Hepatocyte (in vitro differentiated cells): ENCODE results near the gene CLEC4D.
"Not testable (repeated sequence)": the region's sequence is repeated elsewhere in the genome, so short reads cannot be mapped to it uniquely, and the experiment has no call there.

Source experiments
- EZH2 ChIP-seq: fragments of 200-600 bp; sonication (generic); IDR thresholded peaks from 2 replicates; pipeline ENCODE4 v1.6.1; 2016; ENCODE audit warnings: antibody characterized with exemption, mild to moderate bottlenecking, borderline replicate concordance
- TF ChIP-seq, protein P1 (sequence below): fragments of 200-600 bp; sonication (generic); IDR thresholded peaks from 2 replicates; pipeline ENCODE4 v1.5.1; 2016; ENCODE audit warnings: antibody characterized with exemption, mild to moderate bottlenecking; ENCODE audit not compliant: poor library complexity

DNA sequence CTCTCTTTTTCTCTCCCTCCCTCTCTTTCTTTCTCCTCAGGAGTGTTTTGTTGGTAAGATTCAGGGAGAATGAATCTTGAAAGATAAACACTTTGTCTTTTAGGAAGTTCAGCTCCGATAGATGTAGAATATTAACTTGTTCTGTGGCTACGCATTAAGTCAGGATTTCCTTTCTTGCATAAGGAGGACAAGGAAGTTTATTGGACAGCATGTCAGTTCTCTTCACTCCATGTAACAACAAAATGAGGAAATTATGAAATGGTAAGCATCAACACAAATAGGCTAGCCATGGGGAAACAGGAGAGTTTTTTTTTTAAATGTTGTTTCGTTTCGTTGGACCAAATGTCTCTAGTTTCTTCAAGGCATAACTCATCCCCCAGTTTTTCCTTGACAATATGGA, 27.5 kb downstream of the CLEC4D start, which contains the start of gene CLEC4E:
- TF ChIP-seq, protein P1, sequence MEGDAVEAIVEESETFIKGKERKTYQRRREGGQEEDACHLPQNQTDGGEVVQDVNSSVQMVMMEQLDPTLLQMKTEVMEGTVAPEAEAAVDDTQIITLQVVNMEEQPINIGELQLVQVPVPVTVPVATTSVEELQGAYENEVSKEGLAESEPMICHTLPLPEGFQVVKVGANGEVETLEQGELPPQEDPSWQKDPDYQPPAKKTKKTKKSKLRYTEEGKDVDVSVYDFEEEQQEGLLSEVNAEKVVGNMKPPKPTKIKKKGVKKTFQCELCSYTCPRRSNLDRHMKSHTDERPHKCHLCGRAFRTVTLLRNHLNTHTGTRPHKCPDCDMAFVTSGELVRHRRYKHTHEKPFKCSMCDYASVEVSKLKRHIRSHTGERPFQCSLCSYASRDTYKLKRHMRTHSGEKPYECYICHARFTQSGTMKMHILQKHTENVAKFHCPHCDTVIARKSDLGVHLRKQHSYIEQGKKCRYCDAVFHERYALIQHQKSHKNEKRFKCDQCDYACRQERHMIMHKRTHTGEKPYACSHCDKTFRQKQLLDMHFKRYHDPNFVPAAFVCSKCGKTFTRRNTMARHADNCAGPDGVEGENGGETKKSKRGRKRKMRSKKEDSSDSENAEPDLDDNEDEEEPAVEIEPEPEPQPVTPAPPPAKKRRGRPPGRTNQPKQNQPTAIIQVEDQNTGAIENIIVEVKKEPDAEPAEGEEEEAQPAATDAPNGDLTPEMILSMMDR: not testable (repeated sequence)
- TF ChIP-seq EZH2: not testable (repeated sequence)
